GM19240 (cell line): ENCODE results near the gene ALPK1.

Experiments
- DNase-seq: peaks from one replicate; pipeline ENCODE4 v3.0.0; 2011; ENCODE audit warnings: low spot score; ENCODE audit not compliant: insufficient read length

ALPK1 gene

DNA sequence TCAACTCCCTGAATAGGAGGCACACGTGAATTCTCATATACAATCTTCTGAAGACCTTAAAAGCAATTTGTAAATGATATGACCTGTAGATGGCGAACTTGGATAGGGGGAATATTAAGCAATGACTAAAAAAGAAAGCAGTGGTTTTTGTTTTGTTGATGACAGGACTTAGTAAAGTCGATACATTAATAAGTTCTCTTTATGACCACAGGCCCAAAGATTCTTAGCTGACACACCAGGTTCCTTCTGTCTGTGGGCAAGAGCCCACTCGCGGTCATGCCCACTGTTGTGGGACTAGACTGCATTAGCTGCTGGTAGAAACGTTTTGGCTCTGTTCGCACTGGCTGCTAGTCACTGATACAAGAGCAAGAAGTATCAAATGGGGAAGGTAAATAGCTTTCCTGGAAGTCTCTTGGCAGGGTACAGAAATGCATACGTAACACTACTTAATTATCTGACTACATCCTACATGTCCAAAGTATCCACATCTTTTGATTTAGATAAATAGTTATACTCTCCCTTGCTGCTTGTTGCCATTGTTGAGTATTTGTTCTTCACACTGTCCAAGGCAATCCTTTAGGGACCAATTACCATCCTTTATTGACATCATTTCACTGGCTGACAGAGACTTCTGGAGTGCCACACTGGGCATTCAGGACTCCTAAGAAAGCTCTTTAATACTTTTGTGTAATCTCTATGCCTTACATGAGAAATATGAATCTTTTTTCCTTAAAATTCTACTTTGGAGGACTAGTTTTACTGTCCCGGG lies 31.0 kb downstream of the ALPK1 start:
- DNase-seq, result no peak

DNA sequence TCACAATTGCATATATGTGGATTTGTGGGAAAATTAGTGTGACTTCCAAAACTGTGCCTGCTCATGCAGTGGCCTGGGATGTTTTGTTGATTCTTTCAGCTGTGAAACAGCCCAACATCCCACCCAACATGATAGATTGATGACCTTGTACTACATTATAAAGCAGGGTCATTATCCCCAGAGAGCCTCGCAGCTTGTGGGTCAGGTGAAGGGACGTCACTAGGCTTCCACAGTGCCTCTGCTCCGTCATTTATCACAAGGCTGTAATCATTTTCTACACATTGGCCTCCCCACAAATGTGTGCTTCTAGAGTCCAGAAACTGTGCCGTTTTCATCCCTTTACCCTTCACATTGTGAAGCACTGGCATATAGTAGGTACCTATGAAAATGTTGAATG lies 31.6 kb downstream of the ALPK1 start:
- no peak for DNase-seq

DNA sequence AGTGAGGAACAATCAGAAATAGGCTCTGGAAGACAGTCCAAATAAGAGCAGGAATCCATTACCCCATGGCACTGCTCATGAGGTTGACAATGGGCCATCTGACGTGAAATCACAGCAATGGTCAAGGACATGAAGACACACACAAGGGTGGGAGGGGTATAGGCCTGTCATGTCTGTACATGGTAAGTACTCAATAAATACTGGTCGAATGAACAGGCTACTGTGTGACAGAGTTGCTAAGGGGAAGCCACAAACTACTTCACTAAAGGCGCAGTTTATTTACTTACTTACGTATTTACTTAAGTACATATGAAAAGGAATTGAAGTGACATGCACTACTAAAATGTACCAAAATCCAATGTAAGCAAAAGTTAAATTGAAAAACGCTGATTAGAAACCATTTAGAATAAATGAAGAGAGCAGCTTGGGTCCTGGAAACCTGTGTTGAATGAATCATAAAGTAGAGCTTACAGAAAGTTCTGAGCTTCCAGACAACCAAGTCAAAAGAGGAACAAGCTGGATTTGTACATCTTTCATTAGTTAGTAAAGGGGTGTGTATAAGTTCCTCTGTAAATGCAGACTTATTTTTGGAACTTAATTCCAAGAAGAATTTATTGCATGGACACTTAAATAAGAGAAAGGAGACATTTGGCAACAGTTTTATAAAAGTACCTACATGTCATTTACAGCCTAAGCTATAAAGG lies 32.7 kb downstream of the ALPK1 start:
- DNase-seq, result no peak

DNA sequence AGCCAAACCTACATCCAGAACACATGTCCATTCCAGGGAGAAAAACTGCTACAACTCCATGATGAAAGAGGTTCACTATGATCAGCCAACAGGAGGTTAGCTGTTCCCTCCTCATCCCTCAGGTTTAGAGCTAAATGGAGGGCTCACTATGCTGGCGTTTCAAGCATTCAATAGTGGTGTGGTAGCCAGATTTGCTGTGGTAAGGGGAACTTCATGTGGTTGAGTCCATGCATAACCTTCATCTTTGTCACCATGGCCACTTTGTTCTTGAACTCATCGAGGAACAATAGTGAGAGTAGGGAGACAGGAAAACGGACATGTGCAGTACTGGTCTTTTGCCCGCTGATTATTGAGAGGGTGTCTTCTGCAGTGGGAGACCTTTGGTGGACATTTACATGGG lies 33.8 kb downstream of the ALPK1 start:
- no peak for DNase-seq

DNA sequence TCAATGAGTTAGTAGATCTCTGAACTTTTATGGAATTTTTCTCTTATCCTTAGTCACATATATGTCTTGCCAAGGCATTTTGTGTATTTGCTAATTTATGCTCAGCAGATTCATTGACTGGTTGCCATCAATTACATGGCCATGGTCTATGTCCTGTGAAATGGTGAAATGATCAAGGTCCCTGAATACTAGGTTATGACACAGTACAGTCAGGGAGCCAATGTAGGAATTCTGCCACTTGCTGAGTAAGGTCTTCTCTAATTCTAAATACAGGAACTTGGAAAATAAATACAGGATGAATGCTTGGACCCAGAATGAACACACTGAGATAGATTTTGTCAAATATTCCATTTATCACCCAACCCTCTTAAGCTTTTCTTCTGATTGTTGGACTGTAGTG lies 35.2 kb downstream of the ALPK1 start:
- DNase-seq, result no peak

DNA sequence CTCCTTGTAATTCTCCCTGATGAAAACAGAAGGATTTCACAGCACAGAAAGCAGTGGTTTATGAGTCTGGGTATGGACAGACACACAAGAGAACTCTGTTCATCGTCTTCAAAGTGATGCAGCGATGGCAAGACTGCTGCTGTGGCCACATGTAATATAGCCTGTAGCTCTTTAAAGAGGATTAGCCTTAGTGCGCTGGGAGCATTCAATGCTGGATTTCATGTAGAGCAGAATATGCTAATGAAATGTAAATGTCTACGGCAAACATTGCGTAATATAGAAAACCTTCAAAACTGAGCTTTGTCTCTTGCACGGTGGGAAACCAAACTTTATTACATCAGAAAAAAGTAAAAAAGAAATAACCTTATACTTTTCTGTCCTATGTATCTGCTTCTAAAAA lies 42.9 kb downstream of the ALPK1 start:
- no peak for DNase-seq

DNA sequence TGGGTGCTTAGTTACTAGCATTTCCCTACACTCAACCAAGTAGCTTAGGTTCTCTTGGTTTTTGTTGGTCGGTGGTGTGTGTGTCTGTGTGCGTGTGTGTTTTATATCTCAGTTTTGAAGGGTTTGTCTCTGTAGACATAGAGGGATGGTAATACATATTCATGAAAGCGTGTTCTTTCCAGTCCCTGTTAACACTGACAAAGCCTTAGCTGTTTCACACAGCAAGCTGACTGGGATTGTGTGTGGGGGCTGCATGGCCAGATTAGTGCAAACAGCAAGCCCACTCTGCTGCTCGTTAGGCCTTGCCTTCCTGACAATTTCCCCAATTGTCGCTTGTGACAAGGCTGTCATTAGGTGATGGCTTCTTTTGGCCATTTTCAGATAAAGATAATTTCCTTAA lies 43.9 kb downstream of the ALPK1 start:
- DNase-seq, result no peak

DNA sequence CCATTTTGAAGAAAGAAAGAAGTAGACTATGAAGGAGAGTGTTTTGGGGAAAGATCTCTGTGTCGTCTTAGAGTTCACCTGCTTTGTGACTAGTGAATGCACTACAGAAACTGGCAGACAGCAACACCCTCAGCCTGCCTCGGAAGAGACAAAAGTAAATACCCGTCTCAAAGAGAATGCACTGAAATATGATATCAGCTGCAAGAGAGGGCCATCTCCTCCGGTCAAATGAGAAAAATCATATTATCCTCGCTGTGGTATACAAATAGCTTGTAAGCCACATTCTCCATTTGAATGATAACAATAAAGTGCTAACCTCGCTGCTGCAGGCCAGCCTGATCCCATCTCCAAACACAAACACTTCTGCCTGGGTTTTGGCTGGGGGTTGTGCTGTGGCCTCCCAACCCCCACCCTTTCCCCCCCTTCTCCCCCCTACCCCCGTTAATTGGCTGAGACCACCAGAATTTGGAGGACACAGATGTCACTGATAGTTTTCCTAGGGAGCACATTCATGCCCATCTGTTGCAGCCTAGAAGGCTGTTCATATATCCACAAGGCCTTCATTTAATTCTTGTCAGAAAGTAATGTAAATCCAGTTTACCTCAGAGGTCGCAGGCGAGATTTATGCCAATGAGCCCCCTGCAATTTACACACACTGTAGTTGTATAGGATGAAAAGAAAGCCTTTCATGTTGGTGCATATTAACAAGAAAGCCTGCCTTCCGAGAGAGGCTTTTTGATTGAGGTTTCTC lies 46.3 kb downstream of the ALPK1 start:
- DNase-seq, result no peak

DNA sequence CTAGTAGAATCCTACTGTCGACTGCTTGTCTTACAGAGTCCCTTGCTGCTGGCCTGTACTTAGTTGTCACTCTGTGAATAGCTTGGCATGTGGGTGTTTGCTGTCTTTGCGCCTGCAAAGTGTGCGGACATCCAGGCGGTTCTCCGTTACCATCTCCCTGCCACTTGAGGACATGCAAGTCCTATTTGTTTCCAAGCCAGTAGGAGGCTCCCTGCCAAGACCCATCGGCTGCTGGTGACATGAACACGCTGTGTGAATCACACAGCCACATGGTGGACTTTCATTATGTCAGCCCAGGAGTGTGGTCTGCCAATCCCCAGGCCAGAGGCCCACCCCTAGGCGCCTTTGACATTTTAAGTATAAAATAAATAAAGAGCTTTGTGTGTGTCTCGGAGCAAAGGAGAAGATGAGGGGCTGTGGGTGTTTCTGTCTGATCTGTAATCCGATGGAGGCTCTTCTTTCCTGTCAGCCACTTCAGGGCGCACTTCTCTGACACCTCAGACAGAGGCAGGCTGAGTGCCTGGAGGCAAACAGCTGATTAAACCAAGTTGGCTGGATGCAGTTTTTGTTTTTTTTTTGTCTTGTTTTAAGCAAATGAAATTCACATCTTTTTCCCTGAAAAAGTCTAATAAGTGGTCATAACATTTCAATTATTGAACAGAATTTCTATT lies 51.5 kb downstream of the ALPK1 start:
- DNase-seq, result no peak

DNA sequence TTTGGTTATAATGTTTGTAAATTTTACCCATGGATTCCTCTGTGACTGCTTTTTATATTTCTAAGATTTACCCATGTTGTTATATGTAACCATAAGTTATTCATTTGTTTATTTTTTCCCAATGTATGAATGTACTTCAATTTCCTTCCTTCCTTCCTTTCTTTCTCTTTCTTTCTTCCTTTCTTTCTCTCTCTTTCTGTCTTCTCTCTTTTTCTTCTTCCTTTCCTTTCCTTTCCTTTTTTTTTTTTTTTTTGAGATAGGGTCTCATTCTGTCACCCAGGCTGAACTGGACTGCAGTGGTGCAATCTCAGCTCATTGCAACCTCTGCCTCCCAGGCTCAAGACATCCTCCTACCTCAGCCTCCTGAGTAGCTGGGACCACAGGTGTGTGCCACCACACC lies 55.6 kb downstream of the ALPK1 start:
- DNase-seq, result no peak

DNA sequence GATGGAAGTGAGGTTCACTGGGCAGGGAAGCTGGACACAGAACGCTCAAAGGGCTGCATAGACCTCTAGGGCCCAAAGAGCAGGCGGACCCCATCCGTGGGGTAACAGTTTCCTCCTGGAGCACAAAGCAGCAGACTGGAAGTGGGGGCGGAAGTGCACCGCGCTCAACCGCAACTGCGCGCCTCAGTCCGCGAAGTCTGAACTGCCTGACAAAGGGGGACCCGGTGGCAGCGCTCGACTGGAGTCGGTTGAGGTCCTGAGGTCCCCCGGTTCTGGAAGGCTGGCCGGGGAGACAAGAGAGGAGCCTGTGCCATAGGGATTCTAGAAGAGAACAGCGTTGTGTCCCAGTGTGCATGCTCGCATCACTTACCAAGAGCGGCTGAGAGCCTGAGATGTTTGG lies 58.5 kb downstream of the ALPK1 start:
- no peak for DNase-seq

DNA sequence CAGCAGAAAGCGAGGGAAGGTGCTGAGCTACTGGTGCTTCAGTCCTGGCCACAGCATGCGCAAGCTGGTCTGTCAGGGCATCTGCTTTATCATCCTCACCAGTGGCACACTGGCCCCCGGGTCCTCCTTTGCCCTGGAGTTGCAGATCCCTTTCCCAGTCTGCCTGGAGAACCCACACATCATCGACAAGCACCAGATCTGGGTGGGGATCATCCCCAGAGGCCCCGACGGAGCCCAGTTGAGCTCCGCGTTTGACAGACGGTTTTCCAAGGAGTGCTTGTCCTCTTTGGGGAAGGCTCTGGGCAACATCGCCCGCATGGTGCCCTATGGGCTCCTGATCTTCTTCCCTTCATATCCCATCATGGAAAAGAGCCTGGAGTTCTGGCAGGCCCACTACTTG lies 60.3 kb downstream of the ALPK1 start:
- DNase-seq, result no peak

DNA sequence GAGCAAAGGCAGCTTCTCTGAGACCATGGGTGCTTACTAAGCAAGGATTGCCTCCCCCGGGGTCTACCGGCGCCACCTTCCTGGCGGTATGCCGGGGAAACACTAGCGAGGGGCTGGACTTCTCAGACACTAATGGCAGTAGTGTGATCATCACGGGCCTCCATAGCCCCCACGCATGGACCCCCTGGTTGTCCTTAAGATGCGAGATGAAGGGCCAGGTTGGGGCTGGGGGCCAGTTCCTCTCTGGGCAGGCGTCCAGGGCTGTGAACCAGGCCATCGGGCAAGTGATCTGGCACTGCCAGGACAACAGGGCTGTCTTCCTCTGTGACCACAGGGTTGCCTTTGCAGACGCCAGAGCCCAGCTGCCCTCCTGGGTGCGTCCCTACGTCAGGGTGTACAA lies 60.7 kb downstream of the ALPK1 start:
- no peak for DNase-seq

DNA sequence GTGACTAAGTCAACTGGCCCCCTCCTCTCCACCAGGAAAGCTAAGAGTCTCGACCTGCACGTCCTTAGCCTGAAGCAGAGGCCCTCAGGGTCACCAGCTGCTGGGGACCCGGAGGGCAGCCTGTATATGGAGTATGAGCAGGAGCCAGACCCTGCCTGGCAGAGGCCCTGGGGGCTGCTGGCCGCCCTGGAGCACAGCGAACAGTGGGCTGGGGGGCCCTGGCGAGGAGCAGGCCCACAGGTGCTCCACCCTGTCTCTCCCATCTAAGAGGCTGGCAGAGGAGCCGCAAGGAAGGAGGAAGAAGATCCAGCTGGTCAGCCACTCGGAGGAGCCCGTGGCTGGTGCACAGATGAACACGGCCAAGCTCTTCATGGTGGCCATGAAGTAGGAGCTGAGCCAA lies 61.2 kb downstream of the ALPK1 start:
- no peak for DNase-seq

DNA sequence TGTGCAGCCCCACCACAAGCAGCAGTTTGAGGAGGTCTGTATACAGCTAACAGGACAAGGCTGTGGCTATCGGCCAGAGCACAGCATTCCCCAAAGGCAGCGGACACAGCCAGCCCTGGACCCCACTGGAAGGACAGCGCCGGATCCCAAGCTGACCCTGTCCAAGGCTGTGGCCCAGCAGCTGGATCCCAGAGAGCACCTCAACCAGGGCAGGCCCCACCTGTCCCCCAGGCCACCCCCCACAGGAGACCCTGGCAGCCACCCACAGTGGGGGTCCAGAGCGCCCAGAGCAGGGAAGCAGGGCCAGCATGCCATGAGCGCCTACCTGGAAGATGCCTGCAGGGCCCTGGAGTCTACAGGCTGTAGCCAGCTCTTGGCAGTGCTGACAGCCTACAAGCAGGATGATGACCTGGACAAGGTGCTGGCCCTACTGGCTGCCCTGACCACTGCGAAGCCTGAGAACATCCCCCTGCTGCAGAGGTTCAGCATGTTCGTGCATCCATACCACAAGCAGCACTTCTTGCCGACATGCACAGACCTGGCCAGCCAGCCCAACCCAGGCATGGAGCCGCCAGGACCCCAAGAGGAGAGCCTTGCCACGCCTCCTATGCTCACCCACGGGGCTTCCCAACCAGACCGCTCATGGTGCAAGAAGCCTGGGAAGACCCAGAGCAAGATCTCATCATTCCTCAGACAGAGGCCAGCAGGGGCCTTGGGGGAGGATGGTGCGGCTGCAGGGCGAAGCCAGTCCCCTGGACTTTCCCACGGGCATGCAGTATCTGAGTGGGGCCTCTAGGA lies 62.0 kb downstream of the ALPK1 start:
- no peak for DNase-seq

DNA sequence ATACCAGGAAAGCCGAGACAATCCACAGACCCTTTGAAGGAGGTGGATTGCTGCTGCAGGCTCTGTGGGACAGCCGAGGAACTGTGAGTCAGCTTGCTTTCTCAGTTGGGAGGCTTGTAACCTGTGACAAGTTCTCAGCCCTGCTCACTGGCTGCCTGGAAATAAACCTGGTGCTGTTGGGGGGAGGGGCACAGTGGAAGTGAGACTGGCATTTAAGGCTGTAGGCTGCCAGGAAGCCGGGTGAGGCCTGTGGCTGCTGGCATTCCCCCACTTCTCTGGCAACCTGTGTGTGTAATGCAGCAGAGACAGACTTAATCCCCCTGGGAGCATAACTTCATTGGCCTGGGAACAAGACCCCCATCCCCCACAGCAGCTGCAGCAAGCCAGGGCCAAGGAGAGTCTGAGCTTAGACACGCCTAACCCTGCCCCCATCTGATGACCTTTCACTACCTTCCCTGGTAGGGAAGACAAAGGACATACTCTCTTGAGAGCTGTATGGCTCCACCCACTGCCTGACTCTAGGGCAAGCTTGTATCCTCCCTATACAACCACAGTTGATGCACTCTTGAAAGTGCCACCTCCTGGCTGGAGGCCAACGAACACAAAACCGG lies 64.1 kb downstream of the ALPK1 start:
- no peak for DNase-seq

DNA sequence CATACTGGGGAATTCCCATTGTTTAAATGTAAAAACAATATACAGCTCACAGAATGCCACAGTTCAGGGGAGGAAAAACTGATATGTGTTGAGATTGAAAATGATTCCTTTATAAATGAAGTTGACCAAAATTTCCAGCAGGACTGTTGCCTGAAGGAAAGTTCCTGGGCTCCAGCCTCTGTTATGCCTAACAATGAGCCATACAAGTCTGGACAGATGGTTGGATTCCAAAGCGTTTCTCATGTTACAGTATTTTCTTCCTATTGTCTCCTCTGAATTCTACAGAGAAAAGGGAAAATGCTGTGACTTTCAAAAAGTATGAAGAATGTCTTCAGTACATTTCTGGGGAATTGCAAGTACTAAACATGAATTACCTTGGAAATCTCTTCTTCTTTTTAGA lies 73.3 kb downstream of the ALPK1 start:
- no peak for DNase-seq

DNA sequence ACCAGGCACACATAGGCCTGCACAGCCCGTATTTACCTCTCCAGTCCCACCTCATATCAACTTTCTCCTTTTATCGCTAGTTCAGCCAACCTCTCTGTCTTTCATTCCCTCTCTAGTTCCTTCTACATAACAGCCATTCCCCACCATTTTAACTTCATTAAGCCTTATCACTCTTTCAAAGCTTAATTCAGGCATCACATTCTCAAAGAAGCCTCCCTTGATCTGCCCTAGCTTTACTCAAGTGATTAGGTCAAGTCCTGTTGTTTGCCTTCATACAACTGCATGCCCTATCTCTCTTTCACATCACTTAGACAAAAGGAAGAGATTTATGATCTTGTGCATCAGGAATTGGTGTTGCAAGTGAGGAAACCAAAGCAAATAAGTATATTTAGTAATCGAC lies 74.2 kb downstream of the ALPK1 start:
- no peak for DNase-seq

DNA sequence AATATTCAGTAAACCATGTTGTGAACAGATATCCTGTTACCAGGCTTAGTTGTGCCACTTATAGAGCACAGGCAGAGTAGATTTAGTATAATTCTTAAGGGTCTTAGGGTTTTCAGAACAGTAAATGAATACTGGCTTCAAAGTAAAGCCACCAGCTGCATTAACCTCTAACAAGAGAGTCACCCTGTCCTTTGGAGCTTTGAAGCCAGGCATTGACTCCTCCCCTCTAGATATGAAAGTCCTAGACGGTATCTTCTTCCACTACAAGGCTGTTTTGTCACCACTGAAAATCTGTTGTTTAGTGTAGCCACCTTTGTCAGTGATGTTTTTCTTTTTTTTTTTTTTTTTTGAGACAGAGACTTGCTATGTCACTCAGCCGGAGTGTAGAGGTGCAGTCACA lies 77.7 kb downstream of the ALPK1 start:
- no peak for DNase-seq

DNA sequence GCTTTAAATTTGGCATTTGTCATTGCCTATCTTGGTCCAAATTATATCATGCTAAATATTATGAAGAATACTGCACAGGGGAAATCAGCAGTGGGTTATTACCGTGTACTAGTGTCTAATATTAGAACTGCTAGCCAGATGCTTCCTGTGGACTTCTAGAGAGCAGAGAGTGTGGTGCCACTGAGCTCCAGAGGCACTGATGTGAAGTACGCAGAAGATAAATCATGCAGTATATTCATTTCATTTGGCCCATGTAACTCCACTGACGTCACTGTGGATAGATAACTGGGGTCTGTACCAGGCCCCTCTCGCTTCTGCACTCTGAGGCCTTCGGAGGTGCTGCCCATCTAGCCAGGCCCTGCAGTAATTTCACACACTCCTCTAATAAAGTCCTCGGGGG lies 80.0 kb downstream of the ALPK1 start:
- no peak for DNase-seq
